RWPE1 (cell line): ENCODE results near the gene SNN.
A peak's percentile ranks its signal among the peaks of the same experiment; 100 is the strongest.

Experiments
- CTCF ChIA-PET: fragments of 350-600 bp; sonication (Branson Sonifier 250); formaldehyde crosslinking; extraction: SDS; loops from one replicate; lab custom pipeline; 2021; lab: Yijun Ruan, JAX
- POLR2A ChIA-PET: fragments of 400-600 bp; formaldehyde crosslinking; extraction: SDS; loops from one replicate; lab custom pipeline; 2020; ENCODE audit warnings: antibody characterized with exemption; ENCODE audit not compliant: low non-redundant PET; lab: Yijun Ruan, JAX
- DNase-seq: peaks from one replicate; pipeline ENCODE4 v3.0.0; 2012; ENCODE audit warnings: low spot score
- H3K27ac ChIP-seq: fragments of 450-650 bp; 2 replicates; pipeline ENCODE4 v1.5.1; 2017
- TF ChIP-seq, protein P1 (sequence below): fragments of 450-650 bp; conservative IDR thresholded peaks from 2 replicates; pipeline ENCODE4 v1.5.1; 2017; ENCODE audit warnings: low read depth, mild to moderate bottlenecking

The SNN gene

DNA sequence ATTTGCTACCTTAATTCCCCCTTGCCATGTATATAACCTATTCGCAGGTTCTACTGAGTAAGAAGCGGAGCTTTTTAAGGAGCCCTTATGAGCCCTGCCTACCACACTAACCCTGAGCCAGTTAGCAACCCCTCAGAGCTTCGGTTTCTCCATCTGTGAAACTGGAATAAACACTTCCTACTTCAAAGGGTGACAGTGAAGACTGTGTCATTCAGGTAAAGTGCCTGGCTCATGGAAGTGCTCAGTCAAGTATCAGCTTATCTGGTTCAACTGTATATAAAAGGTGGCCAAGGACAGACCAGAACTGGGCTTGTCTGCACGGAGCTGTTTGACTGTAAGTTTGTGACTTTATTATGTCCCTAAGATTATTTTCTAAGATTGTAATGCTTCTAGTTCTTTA lies 43.4 kb downstream of the SNN start:
- H3K27ac ChIP-seq = no peak overlapping the region
- ChIA-PET POLR2A (no interaction called here), CTCF (interaction anchor here (1.4 kb wide), 1 partner anchor 315 kb away, joined by 4 read pairs; no protein-coding TSS in a partner anchor)

DNA sequence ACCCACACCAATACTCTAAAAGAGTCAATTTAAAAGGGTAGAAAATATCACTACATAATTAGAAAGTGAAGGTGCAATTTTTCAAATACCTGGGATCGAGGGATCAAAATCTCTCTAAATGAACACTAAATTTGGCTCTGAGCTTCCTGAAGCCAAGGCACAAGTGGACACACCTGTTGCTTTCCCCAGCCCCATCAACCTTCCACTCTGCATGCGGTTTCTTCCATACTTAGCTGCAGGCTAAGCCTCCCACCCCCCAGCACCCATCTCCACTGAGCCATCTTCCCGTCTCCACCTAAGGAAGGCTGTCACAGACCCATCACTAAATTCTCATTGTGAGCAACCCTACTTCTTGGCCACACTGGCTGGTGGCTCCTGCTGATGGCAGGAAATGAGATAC lies 43.9 kb downstream of the SNN start:
- POLR2A ChIA-PET = no interaction called here
- CTCF ChIA-PET = interaction anchor here (1.4 kb wide), 1 partner anchor 316 kb away, joined by 4 read pairs; no protein-coding TSS in a partner anchor
- no peak for DNase-seq
- H3K27ac ChIP-seq = no peak overlapping the region
- TF ChIP-seq, protein P1, sequence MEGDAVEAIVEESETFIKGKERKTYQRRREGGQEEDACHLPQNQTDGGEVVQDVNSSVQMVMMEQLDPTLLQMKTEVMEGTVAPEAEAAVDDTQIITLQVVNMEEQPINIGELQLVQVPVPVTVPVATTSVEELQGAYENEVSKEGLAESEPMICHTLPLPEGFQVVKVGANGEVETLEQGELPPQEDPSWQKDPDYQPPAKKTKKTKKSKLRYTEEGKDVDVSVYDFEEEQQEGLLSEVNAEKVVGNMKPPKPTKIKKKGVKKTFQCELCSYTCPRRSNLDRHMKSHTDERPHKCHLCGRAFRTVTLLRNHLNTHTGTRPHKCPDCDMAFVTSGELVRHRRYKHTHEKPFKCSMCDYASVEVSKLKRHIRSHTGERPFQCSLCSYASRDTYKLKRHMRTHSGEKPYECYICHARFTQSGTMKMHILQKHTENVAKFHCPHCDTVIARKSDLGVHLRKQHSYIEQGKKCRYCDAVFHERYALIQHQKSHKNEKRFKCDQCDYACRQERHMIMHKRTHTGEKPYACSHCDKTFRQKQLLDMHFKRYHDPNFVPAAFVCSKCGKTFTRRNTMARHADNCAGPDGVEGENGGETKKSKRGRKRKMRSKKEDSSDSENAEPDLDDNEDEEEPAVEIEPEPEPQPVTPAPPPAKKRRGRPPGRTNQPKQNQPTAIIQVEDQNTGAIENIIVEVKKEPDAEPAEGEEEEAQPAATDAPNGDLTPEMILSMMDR = no peak

More for the DNA sequence above, 43.4 kb downstream of the SNN start:
- no peak for DNase-seq
- TF ChIP-seq, protein P1 = no peak

DNA sequence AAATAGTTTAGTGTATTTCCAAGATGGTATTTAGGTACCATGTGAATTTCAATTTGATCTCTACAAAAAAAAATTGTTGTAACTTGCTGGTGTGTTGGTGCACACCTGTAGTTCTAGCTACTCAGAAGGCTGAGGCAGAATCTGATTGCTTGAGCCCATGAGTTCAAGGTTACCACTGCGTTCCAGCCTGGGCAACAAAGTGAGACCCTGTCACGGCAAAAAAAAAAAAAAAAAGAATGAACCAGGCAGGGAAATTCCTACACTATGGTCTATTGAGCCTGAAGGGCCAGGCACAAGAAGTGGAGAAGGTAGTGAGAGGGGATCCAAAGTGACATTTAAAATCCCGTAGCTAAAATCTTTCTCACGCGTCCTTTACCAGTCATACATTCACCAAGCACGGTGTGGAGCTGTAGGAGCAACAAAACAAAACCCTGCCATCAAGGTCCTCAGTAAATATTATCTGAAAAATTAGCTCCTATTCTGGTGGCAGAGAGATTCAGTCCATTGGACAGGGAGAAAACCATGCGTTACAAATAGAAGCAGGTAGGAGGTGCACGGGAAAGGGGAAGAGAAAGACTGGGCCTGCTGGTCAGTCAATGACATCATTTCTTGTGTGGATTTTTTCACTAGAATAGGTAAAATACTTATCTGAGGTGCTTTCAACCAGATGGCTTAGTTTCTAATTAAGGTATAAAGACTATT lies 47.1 kb downstream of the SNN start:
- TF ChIP-seq, protein P1 = no peak
- H3K27ac ChIP-seq = peak overlapping the region; percentile 42; the same call in 1 of the 2 replicates
- ChIA-PET CTCF (interaction anchor here (0.7 to 2.4 kb wide), 5 partner anchors 11 to 327 kb away, joined by 3 to 19 read pairs (median 4); no protein-coding TSS in a partner anchor), POLR2A (interaction anchor here (0.7 kb wide), 1 partner anchor 521 kb away, joined by 7 read pairs; no protein-coding TSS in a partner anchor)
- DNase-seq = no peak

DNA sequence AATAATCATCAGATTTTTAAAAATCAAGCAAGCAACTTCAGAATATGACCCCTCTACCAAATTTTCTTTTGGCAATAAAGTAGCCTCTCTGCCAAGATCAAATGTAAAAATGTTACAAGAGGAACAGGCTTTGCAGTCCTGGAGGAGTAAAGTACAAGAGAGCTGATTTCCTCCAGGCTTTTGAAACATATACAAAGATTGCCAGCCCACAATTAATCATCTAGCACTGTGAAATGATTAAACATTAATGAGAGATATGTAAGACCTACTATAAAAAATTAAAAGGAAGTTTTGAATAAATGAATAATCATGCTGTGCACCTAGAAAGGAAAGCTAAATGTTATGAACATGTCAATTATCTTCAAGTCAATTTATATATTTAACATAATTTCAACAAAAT lies 48.1 kb downstream of the SNN start:
- ChIA-PET CTCF (interaction anchor here (0.5 to 1.0 kb wide), 3 partner anchors 38 to 320 kb away, joined by 3 to 5 read pairs (median 4); no protein-coding TSS in a partner anchor), POLR2A (no interaction called here)
- no peak overlapping the region for H3K27ac ChIP-seq
- DNase-seq = no peak
- TF ChIP-seq, protein P1 = no peak

DNA sequence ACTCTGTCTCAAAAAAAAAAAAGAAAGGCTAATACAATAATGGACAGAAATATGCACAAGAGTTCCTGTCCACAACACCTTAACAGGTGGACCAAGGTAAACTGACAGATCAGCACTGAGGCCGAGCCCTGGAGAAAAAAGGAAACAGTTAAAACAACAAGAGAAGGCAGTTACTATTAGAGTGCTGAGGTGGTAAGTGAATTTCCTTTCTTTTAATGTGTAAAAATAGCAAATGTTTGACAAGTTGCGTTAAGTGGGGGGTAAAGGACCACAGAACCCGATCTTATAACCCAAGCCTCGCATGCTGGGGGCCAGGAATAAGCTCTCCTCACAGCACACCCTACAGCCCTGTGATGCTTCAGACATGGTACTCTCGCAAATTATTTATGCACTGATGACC lies 49.6 kb downstream of the SNN start:
- POLR2A ChIA-PET = no interaction called here
- H3K27ac ChIP-seq = no peak overlapping the region
- DNase-seq = no peak
- TF ChIP-seq, protein P1 = no peak
- CTCF ChIA-PET = interaction anchor here (0.5 to 0.6 kb wide), 2 partner anchors 10 to 754 kb away, joined by 3 to 4 read pairs; no protein-coding TSS in a partner anchor

DNA sequence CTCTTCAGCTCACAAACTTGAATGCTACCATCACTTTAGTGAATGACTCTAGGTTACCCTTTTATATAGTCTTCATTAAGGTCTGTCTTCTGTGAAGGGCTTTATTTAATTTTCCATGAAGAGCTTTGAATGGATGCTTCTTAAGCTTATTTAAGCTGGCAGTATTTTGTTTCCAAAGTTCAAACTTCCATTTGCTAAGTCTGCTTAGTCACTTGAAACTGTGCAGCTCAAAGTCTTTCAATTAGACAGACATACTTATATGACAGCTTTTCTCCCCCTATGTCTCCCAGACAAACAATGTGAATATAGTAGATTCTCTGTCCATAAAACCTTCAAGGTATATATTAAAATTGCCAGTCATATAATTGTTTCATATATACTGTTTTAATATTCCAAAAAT lies 50.9 kb downstream of the SNN start:
- H3K27ac ChIP-seq = no peak overlapping the region
- DNase-seq = no peak
- ChIA-PET POLR2A (interaction anchor here (1.2 kb wide), 1 partner anchor 16 kb away, joined by 3 read pairs; no protein-coding TSS in a partner anchor), CTCF (interaction anchor here (0.6 kb wide), 2 partner anchors 70 to 221 kb away, joined by 3 to 6 read pairs; no protein-coding TSS in a partner anchor)
- TF ChIP-seq, protein P1 = no peak
